Immature natural killer cell (primary cell): ENCODE measurements around the gene NUB1. TPM values are rescaled to one million over a fixed set of nuclear protein-coding genes. Genes with fewer than 3 reads are reported as not detected.

Source experiments
- DNase-seq, 3 donors: peaks; one replicate each; pipeline ENCODE4 v3.0.0; 2022; ENCODE audit warnings: mixed read lengths in 1 of 3
- H3K27ac Mint-ChIP-seq, 6 donors: one replicate each; pipeline ENCODE4 v1.8.0; 2020; ENCODE audit warnings: mixed read lengths in 6 of 6, mild to moderate bottlenecking in 5 of 6, inconsistent platforms in 4 of 6, moderate library complexity in 3 of 6
- H3K27me3 Mint-ChIP-seq, 3 donors: one replicate each; pipeline ENCODE4 v1.8.0; 2020 to 2021; ENCODE audit warnings: low read depth in 3 of 3, mild to moderate bottlenecking in 3 of 3, mixed read lengths in 3 of 3, moderate library complexity in 3 of 3, inconsistent platforms in 1 of 3
- H3K36me3 Mint-ChIP-seq, 3 donors: one replicate each; pipeline ENCODE4 v1.8.0; 2020; ENCODE audit warnings: mixed read lengths in 3 of 3, inconsistent platforms in 2 of 3, mild to moderate bottlenecking in 2 of 3
- H3K4me1 Mint-ChIP-seq, 2 donors: one replicate each; pipeline ENCODE4 v1.8.0; 2020; ENCODE audit warnings: inconsistent platforms in 2 of 2, mild to moderate bottlenecking in 2 of 2, mixed read lengths in 2 of 2, moderate library complexity in 1 of 2
- H3K4me3 Mint-ChIP-seq, 5 donors: one replicate each; pipeline ENCODE4 v1.8.0; 2020; ENCODE audit warnings: mild to moderate bottlenecking in 5 of 5, mixed read lengths in 5 of 5, inconsistent platforms in 3 of 5, moderate library complexity in 3 of 5
- H3K9me3 Mint-ChIP-seq, 6 donors: one replicate each; pipeline ENCODE4 v1.8.0; 2020; ENCODE audit warnings: mild to moderate bottlenecking in 6 of 6, mixed read lengths in 6 of 6, inconsistent platforms in 4 of 6, moderate library complexity in 3 of 6
- polyA plus RNA-seq, 3 donors: library from polyadenylated mRNA; unstranded; fragments of 300-500 nt; fragmentation: Illumina TruSeq; gene quantifications; one replicate each; pipeline ENCODE4 v1.2.3, GENCODE V29; 2021

NUB1 gene
- polyA plus RNA-seq, 3 donors from 2014 or later, result 49.8 to 85.4 (median 77.4) TPM

DNA sequence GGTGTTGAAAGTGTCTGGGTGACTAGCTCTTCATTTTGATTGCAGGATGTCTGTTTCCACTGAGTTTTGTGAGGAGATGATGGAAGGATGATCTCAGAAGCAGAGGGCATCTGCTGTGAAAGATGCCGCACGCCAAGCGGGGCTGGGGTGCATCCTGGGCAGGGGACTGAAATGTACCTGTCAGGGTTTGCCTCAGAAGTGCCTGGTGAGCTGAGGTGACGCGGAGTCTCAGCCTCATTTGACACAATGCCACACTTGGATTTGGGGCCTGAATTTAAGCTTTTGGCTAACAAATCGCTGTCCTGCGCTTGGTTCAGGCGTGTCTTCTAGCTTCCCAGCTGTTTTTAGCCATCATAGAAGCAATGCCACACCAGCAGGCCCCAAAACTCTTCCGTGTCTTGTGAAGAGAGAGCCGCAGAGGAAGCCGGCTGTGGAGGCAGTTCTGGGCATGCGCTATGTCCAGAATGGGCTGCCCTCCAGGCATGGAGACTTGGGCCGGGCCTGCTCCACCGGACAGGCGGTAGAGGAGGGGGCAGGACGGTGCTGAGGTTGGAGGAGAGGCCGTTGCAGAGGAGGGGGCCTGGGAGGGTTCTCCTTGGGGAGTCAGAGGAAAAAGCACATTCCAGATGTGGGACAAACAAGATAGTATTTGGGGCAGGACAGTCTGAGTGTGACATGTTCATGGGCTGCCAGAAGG, 37.0 kb downstream of the NUB1 start:
- H3K4me3 Mint-ChIP-seq, result no peak overlapping the region
- DNase-seq, result no peak
- peaks cover 7 to 14% of the 10 kb centered on the region in 2 donors for H3K4me1 Mint-ChIP-seq
- peaks cover 9 to 28% (median 12%) of the 10 kb centered on the region in 3 donors for H3K36me3 Mint-ChIP-seq
- H3K27ac Mint-ChIP-seq, result peak overlapping the region in 3 of 6 donors; percentile 3 to 30 (median 10)
- H3K9me3 Mint-ChIP-seq, result no peaks in the 10 kb centered on the region
- H3K27me3 Mint-ChIP-seq, result peaks cover 0 to 7% (median 3%) of the 10 kb centered on the region in 3 donors

DNA sequence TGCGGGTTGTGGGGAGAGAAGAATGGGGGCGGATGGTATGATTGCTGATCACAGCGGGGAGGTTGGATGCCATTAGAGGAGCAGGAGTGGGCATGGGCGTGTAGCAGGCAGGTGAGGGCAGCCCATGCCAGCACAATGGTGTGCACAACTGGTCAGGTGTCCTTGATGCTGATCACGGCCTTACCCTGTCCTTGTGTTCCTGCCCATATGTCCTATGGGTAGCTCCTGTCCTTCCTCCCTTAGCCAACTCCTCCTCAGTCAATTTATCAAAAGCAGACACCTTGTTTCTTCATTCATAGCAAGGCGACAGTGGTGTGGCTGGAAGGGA, 37.5 kb downstream of the NUB1 start:
- Mint-ChIP-seq H3K27ac (peak overlapping the region in 1 of 6 donors; percentile 30), H3K9me3 (no peaks in the 10 kb centered on the region), H3K4me3 (peak overlapping the region in 1 of 5 donors; percentile 19), H3K27me3 (peaks cover 0 to 9% (median 6%) of the 10 kb centered on the region in 3 donors), H3K36me3 (peaks cover 9 to 28% (median 12%) of the 10 kb centered on the region in 3 donors), H3K4me1 (peaks cover 7 to 14% of the 10 kb centered on the region in 2 donors)
- no peak for DNase-seq

DNA sequence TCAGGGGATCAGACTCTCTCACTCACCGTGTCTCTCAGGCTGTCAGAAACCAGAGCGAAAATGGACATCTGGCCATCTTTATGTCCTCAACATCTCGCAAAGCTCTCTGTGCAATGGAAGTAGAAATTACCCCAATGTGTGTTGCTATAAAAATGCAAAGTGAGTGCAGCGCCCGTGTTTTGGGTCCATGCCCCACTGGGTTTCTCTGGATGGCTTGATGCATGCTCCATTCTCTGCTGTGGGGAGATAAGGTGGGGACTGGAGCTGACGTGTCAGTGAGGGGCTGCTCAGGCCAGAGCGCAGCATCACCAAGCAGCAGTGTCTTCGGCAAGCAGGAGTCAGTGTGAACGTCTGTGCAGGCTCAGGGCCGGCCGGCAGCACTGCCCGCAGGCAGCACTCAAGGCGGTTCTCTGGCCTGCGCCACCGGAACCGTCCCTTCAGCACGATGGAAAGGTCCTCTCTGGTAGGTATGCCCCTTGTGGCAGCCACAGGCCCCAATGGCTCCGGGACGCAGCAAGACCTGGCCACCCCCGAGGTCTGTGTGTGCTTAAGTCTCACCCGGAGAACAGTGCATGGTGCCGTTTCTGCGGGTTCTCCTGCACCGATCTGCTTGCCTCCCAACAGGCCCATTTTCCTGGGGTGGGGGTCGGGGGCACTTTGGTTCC, 38.1 kb downstream of the NUB1 start:
- Mint-ChIP-seq H3K36me3 (peaks cover 9 to 22% (median 12%) of the 10 kb centered on the region in 3 donors), H3K4me1 (peaks cover 7 to 14% of the 10 kb centered on the region in 2 donors), H3K4me3 (peak overlapping the region in 1 of 5 donors; percentile 19), H3K27ac (no peak overlapping the region), H3K27me3 (peaks cover 0 to 9% (median 6%) of the 10 kb centered on the region in 3 donors), H3K9me3 (no peaks in the 10 kb centered on the region)
- DNase-seq, result no peak

DNA sequence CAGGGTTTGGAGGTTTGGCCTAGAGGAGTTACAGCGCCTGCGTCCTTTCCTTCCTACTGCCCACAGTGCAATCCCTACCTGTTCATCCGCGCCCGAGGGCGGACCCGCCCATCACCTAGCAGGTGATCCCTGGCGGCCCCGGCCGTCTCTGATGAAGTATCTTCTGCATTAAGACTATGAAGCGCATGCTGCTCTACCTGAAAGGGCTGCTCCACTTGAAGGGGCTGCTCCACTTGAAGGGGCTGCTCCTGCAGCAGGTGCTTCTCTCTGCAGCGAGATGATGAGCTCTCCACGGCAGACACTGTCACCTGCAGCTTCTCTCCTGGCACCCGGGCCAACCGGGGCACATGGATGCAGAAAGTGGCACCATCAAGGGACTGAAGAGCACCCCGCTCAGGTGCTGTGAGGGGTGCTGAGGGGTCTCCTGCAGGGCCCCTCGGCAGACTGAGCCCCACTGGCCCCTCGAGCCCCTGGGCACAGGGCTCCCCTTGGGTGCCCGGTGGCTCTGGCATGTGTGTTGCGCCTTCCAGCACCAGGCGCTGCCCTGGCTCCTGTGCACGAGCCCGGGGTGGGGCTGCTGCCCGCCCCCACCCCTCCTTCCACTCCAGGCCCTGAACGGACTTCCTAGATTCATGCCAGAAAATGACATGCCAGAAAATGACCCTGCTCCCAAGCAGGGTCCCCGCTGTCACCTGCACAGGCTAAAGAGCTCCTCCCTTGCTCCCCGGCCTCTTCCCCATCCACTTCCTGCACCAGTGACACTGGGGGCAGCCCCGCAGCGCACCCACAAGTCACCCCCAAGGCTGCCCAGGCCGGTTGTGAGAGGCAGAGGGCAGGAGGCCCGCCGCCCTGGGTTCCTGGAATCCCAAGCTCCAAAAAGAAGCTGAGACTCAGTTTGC, 38.8 kb downstream of the NUB1 start:
- Mint-ChIP-seq H3K36me3 (peaks cover 9 to 18% (median 12%) of the 10 kb centered on the region in 3 donors), H3K27ac (no peak overlapping the region), H3K9me3 (no peaks in the 10 kb centered on the region), H3K27me3 (peaks cover 0 to 9% (median 5%) of the 10 kb centered on the region in 3 donors), H3K4me3 (peak overlapping the region; percentile 33 to 59 (median 56)), H3K4me1 (peaks cover 7 to 14% of the 10 kb centered on the region in 2 donors)
- no peak for DNase-seq

DNA sequence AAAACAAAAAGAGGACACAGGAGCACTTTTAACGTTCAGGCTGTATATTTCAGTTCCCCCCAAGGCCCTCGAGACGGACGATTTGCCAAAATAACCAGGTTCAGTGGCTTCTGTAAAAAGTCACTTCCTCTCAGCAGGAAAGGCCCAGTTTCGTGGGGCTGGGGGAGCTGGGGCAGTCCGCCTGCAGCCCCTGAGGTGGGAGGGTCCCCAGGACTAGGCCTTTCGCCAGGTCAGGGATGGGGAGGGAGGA, 39.4 kb downstream of the NUB1 start:
- Mint-ChIP-seq H3K36me3 (peaks cover 9 to 18% (median 12%) of the 10 kb centered on the region in 3 donors), H3K27ac (no peak overlapping the region), H3K4me3 (peak overlapping the region; percentile 33 to 59 (median 56)), H3K9me3 (no peaks in the 10 kb centered on the region), H3K27me3 (peaks cover 0 to 9% (median 4%) of the 10 kb centered on the region in 3 donors), H3K4me1 (peaks cover 7 to 14% of the 10 kb centered on the region in 2 donors)
- DNase-seq, result no peak

DNA sequence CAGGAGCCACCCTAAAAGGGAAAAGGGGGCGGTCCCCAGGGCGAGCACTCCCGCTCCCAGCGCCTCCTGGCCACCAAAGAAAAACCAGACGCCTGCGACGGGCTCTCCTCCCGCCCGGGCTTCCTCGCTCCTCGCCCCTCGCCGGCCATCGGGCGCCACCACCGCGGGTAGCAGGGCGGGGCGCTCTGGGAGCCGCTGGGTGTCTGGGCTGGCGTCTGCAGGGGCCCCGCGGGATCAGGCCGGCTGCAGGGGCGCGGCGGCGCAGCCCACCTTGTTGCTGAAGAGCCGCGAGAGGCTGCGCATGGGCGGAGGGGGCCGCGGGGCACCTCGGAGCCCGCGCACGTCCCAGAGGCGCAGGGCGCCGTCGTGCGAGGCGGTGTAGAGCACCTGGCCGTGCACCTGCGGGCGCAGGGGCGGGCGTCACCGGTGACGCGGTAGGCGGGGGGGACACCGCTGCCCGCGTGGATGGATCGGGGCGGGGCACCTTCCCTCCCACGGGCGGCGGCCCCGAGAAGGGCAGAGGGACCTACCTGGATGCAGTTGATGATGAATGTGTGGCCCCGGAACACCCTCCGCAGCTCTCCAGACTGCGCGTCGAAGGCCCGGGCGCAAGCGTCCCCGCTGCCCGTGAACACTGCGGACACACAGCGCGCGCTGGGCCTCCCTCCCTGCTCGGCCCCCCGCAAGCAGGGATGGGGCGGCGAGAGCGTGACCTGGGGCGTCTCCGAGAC, 39.9 kb downstream of the NUB1 start:
- DNase-seq, result peak in 2 of 3 donors; percentile 9 to 14
- Mint-ChIP-seq H3K27me3 (peaks cover 0 to 9% (median 4%) of the 10 kb centered on the region in 3 donors), H3K27ac (no peak overlapping the region), H3K36me3 (peaks cover 9 to 18% (median 12%) of the 10 kb centered on the region in 3 donors), H3K4me3 (peak overlapping the region in 3 of 5 donors; percentile 47 to 77 (median 56)), H3K4me1 (peaks cover 7 to 14% of the 10 kb centered on the region in 2 donors), H3K9me3 (no peaks in the 10 kb centered on the region)

DNA sequence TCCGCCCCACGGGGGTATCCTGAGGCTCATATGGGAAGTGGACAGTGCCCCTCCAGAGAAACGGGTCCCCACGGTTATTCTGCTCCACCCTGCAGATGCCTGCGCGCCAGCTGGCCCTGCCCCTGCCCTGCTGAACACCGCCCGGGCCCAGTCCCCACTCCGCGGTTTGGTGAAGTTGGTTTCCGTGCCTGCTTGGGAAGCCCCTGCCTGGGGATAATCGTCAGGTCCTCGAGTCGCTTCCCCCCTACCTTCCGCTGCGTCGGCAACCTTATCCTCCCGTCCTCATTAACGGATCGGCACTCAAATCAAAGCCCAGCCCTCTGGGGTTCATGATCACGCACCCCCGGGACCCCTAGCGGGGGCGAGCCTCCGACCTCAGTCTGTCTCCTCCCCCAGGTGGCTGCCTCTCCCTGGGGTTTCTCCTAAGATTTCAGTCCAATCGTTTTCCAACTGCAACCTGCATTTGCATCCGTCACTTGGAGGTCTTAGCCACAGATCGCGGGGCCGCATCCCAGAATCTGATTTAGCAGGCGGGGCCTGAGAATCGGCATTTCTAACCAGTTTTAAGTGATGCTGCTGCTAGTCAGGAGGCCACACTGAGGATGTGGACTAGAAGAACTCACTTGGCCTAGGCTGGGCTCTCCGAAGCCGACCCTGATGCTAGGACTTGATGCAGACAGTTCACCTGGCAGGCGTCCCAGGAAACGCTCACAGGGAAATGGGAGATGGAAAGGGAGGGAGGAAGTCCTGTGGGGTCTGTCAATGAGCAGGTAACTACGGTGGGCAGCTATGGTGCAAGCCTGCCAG, 40.7 kb downstream of the NUB1 start:
- DNase-seq, result peak in 2 of 3 donors; percentile 17 to 19
- peak overlapping the region in 1 of 6 donors; percentile 56 for H3K27ac Mint-ChIP-seq
- H3K4me1 Mint-ChIP-seq, result peaks cover 7 to 14% of the 10 kb centered on the region in 2 donors
- peaks cover 9 to 13% (median 12%) of the 10 kb centered on the region in 3 donors for H3K36me3 Mint-ChIP-seq
- peak overlapping the region; percentile 47 to 78 (median 64) for H3K4me3 Mint-ChIP-seq
- no peaks in the 10 kb centered on the region for H3K9me3 Mint-ChIP-seq
- peaks cover 0 to 9% (median 4%) of the 10 kb centered on the region in 3 donors for H3K27me3 Mint-ChIP-seq

DNA sequence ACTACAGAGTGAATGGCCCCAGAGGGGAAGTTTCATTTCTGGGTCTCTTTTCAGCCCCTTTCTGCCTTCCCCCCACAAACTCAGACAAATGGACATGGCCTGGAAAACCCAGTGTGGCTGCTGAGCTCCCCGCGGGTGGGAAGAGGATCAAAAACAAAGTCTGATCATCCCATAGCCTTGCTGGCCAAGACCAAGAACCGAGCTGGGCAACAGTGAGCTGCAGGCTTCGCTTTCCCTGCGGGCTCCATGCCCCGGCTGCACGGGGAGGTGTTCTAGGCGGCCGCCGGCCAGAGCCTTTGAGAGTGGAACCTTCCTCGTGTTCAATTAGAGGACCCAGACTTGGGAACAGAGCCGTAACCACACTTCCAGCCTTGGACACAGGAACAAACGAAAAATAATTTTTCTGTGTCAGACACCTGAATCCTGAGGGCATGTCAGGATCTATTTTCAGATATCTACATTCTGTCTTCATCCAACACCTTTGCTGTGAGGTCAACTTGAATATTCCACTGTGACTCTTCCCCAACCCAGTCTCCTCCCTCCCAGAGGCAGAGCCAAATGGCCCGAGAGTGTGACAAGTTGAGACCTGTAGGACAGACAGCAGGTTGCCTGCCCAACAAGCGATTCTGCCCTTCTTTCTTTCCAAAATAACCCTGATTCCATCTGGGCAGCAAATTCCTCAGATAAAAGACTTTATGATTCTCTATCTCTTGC, 42.2 kb downstream of the NUB1 start:
- peaks cover 0 to 12% (median 3%) of the 10 kb centered on the region in 3 donors for H3K27me3 Mint-ChIP-seq
- no peak overlapping the region for H3K27ac Mint-ChIP-seq
- DNase-seq, result no peak
- H3K9me3 Mint-ChIP-seq, result no peaks in the 10 kb centered on the region
- no peaks in the 10 kb centered on the region for H3K36me3 Mint-ChIP-seq
- peaks cover 7 to 14% of the 10 kb centered on the region in 2 donors for H3K4me1 Mint-ChIP-seq
- H3K4me3 Mint-ChIP-seq, result peak overlapping the region in 1 of 5 donors; percentile 21

DNA sequence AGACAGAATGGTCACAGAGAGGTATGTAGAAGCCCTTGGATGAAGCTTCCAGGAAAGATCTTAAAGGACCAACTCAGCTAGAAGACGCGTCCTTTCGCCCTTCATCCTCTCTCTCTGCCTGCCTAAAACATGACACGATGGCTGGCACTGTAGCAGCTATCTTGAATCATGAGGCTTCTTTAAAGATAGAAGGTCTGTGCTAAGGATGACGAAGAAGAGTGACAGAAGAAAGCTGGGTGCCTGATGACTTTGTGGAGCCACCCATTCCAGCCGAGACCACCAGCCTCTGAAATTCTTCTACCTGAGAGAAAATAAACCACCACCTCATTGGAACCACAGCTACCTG, 42.7 kb downstream of the NUB1 start:
- Mint-ChIP-seq H3K27me3 (peaks cover 0 to 12% (median 3%) of the 10 kb centered on the region in 3 donors), H3K4me3 (no peak overlapping the region)

DNA sequence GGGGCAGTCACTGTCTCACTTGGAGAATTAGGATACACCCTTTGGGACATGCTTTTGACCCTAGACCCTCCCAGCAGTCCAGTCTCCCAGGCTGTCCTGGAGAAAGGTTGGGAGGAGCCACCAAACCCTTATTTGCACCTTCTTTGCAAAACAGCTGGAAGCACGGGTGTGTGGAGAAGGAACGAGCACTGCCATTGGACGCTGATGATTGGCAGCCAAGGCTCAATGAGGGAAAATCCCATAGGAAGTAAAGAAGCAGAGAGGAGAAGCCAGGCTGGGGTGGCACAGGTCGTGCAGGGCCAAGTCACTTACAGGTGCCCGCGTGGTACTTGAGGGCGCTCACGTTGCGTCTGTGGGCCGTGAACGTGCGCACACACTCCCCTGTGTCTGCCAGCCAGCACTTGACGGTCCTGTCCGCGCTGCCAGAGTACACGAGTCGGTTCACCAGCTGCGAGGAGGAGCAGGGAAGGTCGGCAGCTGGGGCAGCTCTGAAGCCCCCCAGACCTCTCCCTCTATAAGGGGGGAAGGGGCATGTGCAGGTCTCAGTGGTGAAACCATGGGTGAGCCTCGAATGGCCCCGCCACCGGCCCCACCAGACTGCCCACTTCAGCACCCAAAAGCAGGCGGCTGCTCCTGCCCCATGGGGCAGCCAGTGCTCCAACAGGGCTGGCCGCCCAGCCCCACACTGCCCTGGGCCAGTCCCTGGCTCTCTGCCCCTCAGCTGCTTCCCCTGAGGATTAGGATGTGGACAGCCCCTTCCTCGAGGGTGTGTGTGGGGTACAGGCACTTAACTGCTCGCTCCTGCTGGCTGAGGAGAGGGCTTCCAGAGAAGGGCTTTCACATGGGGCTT, 43.4 kb downstream of the NUB1 start:
- Mint-ChIP-seq H3K4me3 (no peak overlapping the region), H3K27me3 (peaks cover 0 to 9% (median 3%) of the 10 kb centered on the region in 3 donors), H3K4me1 (peaks cover 7 to 10% of the 10 kb centered on the region in 2 donors), H3K27ac (peak overlapping the region in 1 of 6 donors; percentile 66), H3K9me3 (no peaks in the 10 kb centered on the region), H3K36me3 (no peaks in the 10 kb centered on the region)
- DNase-seq, result no peak

More for the DNA sequence above, 42.7 kb downstream of the NUB1 start:
- peaks cover 7 to 13% of the 10 kb centered on the region in 2 donors for H3K4me1 Mint-ChIP-seq
- peak overlapping the region in 1 of 6 donors; percentile 6 for H3K27ac Mint-ChIP-seq
- DNase-seq, result no peak
- no peaks in the 10 kb centered on the region for H3K9me3 Mint-ChIP-seq
- H3K36me3 Mint-ChIP-seq, result no peaks in the 10 kb centered on the region

DNA sequence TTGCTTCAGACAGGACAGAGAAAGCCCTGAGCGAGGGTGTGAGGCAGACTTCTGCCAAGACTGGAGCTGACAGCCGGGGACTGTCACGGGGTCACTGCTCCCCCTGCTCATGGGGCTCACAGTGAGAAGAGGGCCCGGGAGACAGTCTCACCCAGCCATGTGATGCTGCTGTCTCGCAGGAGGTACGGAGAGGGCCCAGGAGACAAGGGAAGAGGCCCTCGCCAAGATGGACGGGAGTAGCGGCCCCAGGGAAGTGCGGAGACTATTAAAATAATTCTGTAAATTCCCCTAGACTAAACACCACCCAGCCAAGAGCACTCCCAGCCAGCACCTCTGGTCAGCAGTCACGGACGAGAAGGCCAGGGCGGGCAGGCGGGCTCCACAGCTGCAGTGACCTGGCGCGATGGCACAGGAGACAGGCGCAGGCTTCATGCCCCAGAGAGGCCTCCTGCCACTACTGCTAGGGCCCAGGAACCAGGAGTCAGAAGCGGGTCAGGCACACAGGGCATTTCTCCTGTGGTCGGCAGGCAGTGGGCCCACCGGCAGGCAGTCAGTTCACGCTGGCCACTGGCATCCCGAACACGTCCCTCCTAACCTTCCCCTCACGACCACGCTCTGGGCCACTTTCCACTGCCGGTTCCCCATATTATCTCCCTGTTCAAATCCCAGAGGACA, 44.2 kb downstream of the NUB1 start:
- Mint-ChIP-seq H3K27me3 (peaks cover 0 to 11% (median 3%) of the 10 kb centered on the region in 3 donors), H3K9me3 (no peaks in the 10 kb centered on the region), H3K27ac (no peak overlapping the region), H3K36me3 (no peaks in the 10 kb centered on the region), H3K4me1 (peaks cover 7 to 10% of the 10 kb centered on the region in 2 donors), H3K4me3 (no peak overlapping the region)
- DNase-seq, result no peak
